Hepatocyte (in vitro differentiated cells): ENCODE data around the gene UGT1A4.

Experiments used
- CTCF ChIP-seq: fragments of 200-600 bp; sonication (generic); IDR thresholded peaks from 2 replicates; pipeline ENCODE4 v1.5.1; 2016; ENCODE audit warnings: antibody characterized with exemption, mild to moderate bottlenecking; ENCODE audit not compliant: poor library complexity
- EZH2phosphoT487 ChIP-seq: fragments of 200-600 bp; sonication (generic); IDR thresholded peaks from one replicate; pipeline ENCODE4 v1.6.1; 2018; ENCODE audit warnings: antibody characterized with exemption, mild to moderate bottlenecking, low read depth, moderate library complexity; ENCODE audit not compliant: unreplicated experiment, severe bottlenecking

GRCh38 chr2:233780771-233781170, 62.2 kb downstream of the UGT1A4 start:
- no peak for TF ChIP-seq CTCF
- TF ChIP-seq EZH2phosphoT487 = no peak
